ENCODE measurements around the gene B4GALT5.
"Not testable (repeated sequence)": the region's sequence is repeated elsewhere in the genome, so short reads cannot be mapped to it uniquely, and the experiment has no call there.

B4GALT5 gene

DNA sequence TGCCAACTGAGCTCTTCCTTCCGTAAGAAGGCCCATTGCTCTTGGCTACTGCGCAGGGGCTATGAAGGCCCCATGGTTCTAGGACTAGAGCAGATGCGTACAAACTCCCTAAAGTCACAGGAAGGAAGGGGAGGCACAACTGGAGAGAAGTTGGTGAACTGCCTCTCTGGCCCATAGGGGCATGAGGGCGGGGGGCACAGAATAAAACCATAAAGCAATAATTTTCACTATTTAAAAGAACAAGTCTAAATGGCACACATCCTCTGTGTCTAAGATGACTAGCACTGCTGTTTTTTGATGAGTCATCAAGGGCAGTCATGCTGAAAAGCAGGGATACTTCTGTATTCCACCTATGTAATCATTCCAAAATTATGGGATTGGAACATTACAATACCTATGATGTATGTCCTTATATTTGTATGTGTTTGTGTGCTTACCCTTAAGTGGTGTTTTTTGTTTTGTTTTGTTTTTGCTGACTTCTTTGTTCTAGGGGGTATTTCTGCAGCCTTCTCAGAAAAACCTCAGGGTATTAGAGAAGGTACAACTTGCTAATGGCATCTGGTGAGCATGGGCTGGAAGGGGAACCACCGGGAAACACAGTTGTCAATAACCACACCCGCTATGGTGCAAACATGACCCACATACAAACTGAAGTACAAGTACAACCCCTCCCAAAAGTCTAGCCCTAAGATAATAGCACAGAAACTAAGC, 36.9 kb downstream of the B4GALT5 start:
- H3K4me3 ChIP-seq (ENCODE audit: low read depth, low read length): no peak overlapping the region
- peak; percentile 55 for DNase-seq (ENCODE audit: low read depth)
- TF ChIP-seq, protein P1, sequence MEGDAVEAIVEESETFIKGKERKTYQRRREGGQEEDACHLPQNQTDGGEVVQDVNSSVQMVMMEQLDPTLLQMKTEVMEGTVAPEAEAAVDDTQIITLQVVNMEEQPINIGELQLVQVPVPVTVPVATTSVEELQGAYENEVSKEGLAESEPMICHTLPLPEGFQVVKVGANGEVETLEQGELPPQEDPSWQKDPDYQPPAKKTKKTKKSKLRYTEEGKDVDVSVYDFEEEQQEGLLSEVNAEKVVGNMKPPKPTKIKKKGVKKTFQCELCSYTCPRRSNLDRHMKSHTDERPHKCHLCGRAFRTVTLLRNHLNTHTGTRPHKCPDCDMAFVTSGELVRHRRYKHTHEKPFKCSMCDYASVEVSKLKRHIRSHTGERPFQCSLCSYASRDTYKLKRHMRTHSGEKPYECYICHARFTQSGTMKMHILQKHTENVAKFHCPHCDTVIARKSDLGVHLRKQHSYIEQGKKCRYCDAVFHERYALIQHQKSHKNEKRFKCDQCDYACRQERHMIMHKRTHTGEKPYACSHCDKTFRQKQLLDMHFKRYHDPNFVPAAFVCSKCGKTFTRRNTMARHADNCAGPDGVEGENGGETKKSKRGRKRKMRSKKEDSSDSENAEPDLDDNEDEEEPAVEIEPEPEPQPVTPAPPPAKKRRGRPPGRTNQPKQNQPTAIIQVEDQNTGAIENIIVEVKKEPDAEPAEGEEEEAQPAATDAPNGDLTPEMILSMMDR (conservative IDR thresholded peaks at IDR 0.05; ENCODE audit: low read depth, low read length): no peak

DNA sequence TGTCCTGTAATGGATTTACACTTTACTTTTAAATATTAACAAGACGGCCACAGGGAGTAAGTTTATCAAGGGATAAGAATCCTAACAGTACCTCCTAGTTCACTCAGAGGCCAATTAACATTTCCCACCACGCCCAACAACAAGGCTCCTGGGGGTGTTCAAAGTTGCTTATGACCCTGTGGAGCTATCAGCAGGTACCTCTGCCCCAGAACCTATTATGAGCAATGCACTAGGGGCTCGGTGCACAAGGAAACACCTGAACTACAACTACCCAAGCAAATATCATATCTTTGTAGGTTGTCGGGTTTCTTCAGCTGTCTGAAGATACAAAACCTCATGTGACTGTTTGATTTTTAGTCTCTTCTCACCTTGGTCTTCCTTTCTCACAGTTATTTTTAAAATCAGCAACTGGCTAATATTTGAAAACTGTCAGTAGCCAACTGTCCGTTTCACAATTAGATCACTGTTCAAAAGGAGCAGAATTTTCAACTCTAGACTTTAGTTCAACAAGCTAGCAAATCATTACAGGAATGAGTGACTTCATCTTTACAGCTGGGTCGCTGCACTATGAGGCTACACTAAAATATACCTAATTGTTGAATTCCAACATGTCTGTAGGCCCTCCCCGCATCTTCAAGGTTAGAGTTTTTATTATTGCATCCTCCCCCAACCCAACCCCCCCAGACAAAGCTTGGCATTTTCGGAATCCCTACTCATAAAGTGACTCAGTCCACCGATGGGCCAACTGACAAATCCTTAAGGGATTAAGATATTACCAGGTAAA, 38.1 kb downstream of the B4GALT5 start:
- TF ChIP-seq, protein P1 (conservative IDR thresholded peaks at IDR 0.05; ENCODE audit: low read depth, low read length): no peak
- no peak for DNase-seq (ENCODE audit: low read depth)
- no peak overlapping the region for H3K4me3 ChIP-seq (ENCODE audit: low read depth, low read length)

DNA sequence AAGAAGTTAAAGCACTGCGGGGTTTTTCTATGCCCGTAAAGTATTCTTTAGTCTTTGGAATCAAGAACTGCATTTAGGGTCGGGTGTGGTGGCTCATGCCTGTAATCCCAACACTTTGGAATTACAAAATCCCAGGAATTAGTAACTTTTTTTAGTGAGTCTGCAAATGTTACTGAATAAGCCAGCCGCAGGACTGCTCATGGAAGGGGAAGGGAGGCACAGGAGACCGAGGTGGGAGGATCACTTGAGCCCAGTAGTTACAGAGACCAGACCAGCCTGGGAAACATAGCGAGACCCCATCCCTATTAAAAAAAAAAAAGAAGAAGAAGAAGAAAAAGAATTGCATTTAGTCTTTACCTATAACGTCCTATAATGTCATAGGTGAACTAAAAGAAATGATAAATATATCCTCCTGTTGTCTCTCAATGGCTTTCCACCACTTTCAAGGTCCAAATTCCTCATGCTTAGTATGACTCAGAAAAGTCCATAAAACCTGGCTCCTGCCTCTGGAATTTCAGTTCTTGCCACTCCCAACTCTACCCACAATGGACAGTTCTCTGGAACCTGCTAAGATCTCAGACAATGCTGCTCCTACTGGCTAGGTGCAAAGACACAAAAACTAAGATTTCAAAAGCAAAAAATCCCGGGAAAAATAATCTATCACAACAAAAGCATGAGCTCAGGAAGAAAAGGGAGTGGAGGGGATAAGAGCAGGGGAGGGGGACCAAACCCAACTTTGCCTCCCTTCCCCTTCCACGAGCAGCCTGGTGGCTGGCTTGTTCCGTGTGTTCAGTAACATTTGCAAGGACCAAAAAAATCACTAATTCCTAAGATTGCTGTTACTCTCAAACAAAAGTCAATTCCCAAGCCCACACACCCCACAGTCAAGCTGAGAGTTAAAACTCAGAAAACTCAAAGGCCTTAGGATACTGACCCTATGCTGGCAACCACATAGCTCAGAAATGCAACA, 39.0 kb downstream of the B4GALT5 start:
- H3K4me3 ChIP-seq (ENCODE audit: low read depth, low read length): no peak overlapping the region
- TF ChIP-seq, protein P1 (conservative IDR thresholded peaks at IDR 0.05; ENCODE audit: low read depth, low read length): no peak
- no peak for DNase-seq (ENCODE audit: low read depth)

DNA sequence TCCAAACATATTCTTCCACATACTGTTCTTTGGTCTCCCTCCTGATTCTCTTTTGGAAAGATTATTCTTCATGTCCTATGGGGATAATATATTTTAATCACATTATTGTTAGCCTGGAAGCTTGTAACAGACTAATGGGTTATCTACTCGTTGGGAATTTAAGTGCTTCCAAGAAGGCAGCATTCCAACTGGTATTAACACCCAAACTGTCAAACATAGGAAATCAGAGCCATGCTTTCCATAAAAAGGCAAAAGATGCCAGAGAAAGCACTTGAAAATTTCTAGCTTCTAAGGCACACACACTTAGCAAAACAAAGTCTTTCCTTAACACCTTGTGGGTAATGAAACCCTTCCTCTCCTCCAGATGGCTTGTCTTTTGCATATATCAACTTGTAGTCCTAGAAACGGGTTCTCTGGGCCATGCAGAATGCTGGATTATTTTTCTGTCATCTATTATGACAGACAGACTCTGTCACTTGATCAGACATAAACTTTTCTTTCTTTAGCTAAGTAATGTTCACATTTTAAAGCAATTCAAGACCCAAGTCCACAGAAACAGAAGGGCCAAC, 41.5 kb downstream of the B4GALT5 start:
- no peak overlapping the region for H3K4me3 ChIP-seq (ENCODE audit: low read depth, low read length)
- DNase-seq (ENCODE audit: low read depth): no peak
- TF ChIP-seq, protein P1 (conservative IDR thresholded peaks at IDR 0.05; ENCODE audit: low read depth, low read length): no peak

DNA sequence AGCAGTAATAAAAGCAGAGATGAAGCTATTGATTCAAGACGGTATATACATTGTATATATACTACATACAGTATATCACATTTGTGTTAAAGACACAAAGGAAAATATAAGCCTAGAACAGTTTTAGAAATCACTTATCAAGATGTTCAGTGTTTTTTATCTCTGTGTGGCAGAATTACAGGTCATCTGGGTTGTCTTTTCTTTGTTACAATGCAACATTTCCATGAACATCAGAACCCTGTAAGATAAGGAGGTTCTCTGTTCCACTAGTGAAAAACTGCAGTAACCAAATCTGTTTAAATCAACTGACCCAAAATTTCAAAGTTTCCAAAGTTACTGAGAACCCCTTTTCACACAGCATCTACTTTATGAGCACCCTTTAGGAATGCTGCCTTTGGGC, 42.2 kb downstream of the B4GALT5 start:
- no peak overlapping the region for H3K4me3 ChIP-seq (ENCODE audit: low read depth, low read length)
- TF ChIP-seq, protein P1 (conservative IDR thresholded peaks at IDR 0.05; ENCODE audit: low read depth, low read length): no peak

DNA sequence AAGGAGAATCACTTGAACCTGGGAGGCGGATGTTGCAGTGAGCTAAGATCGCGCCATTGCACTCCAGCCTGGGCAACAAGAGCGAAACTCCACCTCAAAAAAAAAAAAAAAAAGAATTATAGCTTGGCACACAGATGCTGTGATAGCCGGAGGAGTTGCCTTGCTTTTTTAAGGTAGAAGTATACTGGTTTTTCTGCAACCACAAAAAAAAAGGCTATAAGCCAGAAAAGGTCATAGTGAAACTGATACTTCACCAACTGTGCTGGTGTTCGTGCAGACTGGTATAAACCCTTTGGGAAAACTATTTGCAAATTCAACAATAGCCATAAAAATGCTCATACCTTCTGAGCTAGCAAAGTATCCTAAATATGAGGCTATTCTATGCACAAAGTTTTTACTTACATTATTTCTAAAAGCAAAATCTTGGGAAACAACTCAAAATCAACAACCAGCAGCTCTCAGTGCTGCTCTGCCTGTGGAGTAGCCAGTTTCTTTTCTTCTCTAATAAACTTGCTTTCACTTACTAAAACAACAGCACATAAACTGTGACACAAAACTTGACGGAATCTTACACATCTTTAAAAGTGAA, 44.0 kb downstream of the B4GALT5 start:
- no peak overlapping the region for H3K4me3 ChIP-seq (ENCODE audit: low read depth, low read length)
- no peak for DNase-seq (ENCODE audit: low read depth)
- TF ChIP-seq, protein P1 (conservative IDR thresholded peaks at IDR 0.05; ENCODE audit: low read depth, low read length): no peak

More for the DNA sequence above, 42.2 kb downstream of the B4GALT5 start:
- DNase-seq (ENCODE audit: low read depth): no peak

DNA sequence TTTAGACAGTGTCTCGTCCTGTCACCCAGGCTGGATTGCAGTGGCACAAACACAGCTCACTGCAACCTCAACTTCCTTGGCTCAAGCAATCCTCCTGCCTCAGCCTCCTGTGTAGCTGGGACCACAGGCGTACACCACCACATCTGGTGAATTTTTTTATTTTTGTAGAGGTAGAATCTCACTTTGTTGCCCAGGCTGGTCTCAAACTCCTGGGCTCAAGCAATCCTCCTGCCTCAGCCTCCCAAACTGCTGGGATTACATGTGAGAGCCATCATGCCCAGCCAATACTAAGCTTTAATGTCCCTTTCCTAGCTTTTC, 44.8 kb downstream of the B4GALT5 start:
- not testable (repeated sequence) for H3K4me3 ChIP-seq (ENCODE audit: low read depth, low read length); DNase-seq (ENCODE audit: low read depth)

Data from choroid plexus epithelial cell (primary cell).